Renal pelvis (tissue), 4 donors: Measurements from ENCODE around the gene UGT1A7. TPM values are rescaled to one million over a fixed set of nuclear protein-coding genes. Genes with fewer than 3 reads are reported as not detected.
A peak's percentile ranks its signal among the peaks of the same experiment; 100 is the strongest.
"Not testable (repeated sequence)": the region's sequence is repeated elsewhere in the genome, so short reads cannot be mapped to it uniquely, and the experiment has no call there.

Experiments
- DNase-seq: peaks from one replicate; pipeline ENCODE4 v3.0.0-alpha.2; 2013
- polyA plus RNA-seq, 3 donors: library from polyadenylated mRNA; unstranded; fragments of 120-200 nt; gene quantifications; one replicate each; pipeline ENCODE4 v1.2.1, GENCODE V29; 2013; ENCODE audit not compliant: insufficient read length in 3 of 3

UGT1A7 gene
- polyA plus RNA-seq, 3 donors, result not detected

DNA sequence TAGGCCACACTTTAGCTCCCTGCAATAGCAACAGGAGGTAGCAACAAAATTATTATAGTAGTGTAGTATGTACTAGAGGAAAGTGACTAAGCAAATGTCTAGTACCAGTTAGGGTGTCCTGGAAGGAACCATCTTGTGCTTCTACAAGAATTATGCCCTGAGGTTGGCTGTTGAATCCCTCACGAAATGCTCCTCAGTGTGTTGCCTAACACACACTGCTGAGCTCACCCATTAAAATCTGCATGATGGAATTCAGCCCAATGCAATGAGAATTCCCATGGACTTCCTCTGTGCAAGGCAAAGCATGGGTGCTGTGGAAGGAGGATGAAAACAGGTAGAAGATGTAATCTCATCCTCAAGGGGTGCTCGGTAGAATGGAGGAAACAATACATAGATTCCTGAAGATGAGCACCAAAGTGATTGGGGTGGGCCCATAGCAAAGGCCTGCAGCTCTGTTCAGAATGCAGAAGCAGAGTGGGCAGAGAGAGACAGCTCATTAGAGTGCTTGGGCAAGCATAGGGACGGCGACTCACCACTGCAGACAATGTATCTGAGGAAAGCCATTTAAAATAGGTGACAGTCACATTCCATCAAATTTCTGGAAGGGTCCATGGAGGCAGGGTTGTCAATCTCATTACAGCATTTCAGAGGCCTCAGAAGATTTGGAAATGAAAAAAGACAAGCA is 1.2 kb upstream of the UGT1A7 start:
- no peak for DNase-seq

DNA sequence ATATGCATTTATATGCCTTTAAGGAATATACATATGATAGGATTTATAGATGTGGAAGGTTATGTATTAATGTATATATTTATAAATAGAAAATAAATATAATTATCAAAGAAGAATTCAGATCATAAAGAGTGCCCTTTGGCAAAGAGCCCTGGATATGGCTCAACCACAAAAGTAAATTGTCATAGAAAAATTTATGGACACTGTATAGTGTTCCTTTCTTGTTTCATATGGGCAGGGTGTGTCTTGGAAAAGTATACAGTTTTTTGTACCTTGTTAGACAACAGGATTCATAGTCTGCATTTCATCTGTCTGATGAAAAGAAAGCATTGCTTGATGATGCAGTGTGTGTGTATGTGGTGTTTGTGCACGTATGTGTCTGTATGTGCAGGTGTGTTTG is 2.9 kb downstream of the UGT1A7 start:
- DNase-seq, result no peak

DNA sequence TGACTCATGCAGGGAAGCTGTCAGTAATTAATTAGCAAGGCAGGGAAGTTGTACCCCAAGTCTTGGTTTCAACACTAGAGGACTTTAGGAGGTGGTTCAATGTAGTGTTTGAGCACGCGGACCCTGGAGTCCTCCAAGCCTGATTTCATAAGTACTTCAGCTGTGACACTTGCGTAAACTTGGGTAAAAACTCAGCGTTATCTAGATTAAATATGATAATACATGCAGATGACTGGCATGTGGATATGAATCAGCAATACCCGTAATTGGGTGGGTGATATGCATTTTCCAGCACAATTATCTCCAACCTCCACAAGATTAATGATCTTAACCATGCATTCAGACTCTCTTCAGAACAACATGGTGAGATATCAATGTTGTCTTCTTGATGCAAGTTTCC is 5.2 kb downstream of the UGT1A7 start:
- no peak for DNase-seq

DNA sequence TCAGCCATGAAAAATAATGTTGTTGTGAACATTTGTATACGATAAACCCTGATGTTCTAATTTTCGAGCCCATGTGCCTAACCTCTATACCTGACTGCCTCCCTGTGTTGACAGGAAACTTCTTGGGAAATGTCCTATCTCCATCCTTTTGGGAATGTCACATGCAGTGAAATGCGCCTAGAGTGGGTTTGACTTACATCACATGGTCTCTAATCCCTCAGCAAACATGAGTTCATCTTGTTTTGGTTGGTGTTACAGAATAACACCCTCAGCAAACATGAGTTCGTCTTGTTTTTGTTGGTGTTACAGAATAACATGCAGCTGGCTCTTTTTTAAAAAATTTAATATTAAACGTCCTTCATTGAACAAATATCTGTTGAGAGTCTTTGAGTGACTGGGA is 6.6 kb downstream of the UGT1A7 start:
- no peak for DNase-seq

DNA sequence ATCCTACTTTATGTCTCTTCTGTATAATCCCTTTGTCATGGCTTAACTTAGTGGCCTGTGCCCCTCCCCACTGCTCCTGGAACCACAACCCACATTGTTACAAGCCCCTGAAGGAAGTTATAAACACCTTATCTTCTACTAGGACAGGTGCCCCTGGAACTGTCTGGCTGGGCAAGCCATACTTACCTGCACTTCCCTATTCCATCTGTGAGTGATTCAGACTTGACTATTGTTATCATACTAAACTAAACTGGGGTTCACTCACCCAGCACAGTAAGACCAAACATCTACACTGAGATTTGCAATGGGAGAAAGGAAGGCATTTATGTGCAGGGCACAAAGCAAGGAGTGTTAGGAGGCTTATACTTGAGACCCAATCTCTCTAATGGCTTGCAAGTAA is 7.3 kb downstream of the UGT1A7 start:
- no peak for DNase-seq

DNA sequence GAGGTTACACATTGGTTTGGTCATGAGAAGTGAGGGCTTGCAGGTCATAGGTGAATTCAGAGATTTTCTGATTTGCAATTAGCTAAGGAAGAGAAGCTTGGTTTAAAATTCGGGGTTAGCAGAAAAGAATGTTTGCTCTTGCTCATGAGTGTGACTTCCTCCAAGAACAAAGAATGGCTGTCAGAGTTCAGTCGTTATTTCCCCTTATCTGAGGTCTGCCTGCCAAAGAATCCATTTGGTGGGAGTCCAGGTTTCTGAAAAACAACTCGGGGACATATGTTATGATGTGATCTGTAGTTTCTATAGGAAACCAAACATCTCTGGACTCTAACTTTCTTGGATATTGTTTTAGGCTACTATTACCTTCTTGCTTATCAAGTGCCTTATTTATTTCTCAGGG is 7.8 kb downstream of the UGT1A7 start:
- DNase-seq, result no peak

DNA sequence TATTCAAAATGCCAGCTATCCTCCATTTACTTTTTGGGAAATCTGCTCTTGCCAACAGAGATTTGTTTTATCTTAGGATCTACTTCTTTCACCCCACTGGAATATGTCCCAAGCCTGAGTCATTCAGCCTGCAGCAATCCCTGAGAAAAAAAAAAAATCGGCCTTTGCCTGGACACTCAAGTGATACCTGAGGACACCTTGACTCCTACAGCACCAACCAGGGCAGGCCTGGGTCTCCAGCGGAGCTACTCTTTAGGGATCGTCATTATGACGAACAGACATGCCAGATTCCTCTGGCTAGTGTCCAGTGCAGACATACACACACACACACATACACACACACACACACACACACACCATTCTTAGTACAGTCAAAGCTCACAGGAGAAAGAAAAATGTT is 8.7 kb downstream of the UGT1A7 start:
- DNase-seq, result no peak

DNA sequence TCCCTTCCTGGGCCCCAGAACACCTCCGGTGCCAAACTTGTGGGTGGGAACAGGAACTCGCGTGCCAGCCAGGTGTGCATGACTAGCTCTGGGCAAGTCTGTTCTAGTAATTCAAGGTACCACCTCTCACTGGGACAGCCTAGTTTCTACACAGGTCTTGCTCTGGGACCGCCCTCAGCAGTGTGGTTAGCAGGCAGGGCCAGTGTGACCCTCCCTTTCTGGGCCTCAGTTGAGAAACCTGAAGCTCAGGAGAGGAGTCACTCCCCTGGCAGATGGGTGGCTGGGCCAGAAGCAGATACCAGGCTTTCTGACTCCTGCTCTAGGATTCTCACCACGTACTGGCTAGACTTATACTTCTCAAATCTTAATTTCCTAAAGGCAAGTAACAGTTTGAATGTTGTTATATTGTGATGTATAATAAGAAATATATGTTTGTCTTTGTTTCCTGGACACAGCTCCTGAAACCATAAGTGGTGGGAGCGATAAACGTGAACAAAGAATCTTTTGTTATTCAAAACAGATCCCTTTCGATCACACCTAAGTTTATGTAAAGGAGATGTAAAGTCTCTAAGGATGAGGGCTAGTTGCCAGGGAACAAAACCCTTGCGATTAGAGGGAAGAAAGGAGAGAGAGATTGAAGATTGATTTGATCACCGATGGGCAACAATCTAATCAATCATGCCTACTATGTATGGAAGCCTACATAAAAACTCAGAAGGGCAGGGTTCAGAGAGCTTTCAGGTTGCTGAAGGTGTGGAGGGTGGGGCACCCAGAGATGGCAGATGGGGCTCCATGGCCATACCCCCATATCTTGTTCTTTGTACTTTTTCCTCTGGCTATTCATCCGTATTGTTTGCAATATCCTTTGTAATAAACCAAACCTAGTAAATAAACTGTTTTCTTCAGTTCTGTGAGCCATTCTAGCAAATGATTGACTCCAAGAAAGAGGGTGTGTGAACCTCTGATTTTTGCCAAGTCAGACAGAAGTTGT is 10.0 kb downstream of the UGT1A7 start:
- DNase-seq, result no peak

DNA sequence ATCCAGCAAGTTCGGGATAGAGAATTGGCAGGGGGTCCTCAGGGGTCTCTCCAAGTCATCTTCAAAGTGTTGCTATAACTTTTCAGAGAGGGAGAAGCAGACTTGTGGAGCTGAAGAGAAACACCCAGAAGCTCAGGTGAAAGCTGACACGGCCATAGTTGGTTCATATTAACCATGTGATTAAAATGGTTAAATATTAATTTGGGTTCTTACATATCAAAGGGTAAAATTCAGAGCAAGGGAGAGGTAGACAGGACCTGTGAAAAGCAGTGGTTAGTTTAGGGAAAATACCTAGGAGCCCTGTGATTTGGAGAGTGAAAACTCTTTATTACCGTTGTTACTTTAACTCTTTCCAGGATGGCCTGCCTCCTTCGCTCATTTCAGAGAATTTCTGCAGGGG is 10.9 kb downstream of the UGT1A7 start, which contains the start of gene UGT1A6:
Gene UGT1A6 (plus strand): TSS at position 243 of the 400 bp plus-strand sequence. CDS start 115 bp downstream, at position 358.
- no peak for DNase-seq

DNA sequence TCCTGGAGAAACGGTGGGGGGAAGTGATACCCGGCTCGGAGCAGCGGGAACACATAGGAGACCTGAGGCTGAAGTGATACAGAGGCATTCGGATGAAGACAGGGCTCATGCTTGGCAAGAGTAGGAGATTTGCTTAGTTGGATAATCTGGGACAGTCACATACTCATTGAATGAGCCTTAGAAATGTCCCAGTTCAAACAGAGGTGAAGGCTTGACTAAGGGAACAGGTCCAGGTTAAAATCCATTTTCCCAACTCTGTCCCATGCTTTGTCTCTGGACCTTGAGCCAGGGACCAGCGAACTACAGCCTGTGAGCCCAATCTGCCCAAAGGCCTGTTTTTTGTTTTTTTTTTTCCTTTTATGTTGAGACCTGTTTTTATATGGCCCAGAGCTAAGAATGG is 12.3 kb downstream of the UGT1A7 start:
- no peak for DNase-seq

DNA sequence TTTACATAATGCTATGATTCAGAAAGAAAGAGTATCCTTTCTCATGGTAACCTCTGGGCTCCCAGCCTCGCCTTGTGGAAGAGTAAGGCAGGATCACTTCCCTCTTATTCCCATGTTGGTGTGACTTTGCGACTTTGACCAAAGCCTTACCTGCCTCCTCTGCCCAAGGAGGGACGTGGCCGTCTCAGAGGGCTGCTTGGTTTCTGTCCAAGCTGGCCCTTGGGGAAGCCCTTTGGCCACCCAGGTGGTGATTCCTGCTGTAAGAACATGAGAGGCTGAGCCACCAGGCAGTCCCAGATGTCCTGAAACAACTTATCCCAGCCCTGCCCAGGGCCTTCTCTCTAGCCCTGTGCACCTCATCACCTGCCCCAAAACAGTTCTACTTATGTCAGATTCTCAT is 17.0 kb downstream of the UGT1A7 start:
- DNase-seq, result no peak

DNA sequence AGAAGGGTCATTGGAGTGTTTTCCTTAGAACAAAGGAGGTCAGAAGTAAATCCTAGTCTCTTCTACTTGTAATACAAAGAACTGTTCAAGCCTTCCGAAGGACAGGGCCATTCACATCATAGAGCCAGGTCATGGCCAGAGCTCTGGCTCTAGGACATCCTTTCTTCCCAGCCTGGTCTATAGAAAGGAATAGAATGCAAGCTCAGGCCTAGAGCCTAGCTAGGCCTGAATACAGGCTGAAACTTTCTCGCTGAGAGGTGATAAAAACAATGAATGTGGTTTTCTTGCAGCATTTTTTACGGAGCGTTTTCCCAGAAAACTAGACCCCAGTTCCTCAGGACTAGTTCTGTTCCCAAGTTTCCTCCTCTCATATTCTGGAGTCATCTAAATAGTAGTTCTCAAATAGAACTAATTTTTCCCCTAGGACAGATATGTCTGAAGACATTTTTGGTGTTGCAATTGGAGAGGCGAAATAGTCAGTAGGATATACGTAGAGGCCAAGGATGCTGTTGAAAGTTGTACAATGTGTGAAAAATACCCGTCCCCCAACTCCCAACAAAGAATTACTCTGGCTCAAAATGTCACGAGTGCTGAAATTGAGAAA is 17.8 kb downstream of the UGT1A7 start:
- DNase-seq, result no peak

DNA sequence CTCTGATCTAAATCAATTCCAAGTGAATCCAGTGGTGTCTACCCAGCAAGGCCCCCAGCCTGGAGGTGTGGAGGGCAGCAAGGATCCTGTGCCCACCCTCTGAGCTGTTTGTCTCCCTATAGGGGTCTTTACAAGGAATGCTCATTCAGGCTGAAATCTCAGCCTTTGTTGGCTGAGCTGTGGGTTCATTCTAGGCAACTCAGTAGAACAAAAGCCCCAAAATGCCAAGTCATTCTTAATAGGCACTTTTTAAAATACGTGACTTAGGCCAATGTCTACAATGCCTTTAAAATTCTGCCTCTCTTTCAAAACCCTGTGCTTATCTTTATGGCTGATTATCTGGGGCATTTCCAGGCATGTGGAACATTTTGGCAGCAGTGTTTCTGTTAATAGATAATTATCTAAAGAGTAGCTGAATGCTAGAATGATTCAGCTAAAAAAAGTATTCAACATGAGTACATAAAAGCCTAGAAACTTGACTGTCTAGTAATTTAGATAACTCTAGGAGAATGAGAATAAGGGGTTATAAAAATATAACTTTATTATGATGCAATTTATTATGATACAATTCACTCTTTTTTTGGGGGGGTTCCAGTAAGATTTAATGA is 18.4 kb downstream of the UGT1A7 start:
- DNase-seq, result peak; percentile 15

DNA sequence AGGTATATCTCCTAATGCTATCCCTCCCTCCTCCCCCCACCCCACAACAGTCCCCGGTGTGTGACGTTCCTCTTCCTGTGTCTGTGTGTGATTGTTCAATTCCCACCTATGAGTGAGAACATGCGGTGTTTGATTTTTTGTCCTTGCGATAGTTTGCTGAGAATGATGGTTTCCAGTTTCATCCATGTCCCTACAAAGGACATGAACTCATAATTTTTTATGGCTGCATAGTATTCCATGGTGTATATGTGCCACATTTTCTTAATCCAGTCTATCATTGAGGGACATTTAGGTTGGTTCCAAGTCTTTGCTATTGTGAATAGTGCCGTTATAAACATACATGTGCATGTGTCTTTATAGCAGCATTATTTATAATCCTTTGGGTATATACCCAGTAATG is 19.1 kb downstream of the UGT1A7 start:
- not testable (repeated sequence) for DNase-seq

DNA sequence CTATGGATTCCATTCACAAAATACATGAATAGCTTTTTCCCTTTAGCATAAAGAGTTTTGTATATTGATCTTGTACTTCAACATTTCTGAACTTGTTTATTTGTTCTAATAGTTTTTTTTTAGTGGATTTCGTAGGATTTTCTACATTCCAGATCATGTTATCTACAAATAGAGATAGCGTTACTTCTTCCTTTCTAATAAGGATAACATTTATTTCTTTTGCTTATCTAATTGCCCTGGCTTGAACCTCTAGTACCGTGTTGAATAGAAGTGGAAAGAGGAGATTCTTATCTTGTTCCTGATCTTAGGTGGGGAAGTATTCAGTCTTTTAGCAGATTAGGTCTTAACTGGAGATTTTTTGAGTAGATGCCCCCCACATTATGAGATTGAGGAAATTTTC is 20.5 kb downstream of the UGT1A7 start:
- no peak for DNase-seq

DNA sequence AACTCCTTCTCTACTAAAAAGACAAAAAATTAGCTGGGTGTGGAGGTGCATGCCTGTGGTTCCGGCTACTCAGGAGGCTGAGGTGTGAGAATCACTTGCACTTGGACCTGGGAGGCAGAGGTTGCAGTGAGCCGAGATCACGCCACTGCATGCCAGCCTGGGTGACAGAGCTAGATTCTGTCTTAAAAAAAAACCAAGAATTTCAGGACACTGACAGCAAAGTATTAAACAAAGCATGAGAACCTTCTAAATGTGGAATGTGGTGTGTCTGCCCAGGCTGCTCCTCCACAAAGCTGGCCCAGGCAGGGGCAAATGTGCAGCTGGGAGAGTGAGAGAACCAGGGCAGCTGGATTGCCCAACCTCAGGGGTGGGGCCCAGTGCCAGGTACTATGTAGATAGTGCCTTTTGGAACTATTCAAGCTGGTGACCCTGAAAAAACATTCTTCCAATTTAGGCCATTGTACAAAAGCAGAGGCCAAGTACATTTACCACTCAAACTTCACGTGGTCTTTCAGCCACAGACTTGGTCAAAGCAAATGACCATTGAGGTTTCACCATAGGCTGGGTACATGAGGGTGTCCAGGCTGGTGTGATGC is 24.3 kb downstream of the UGT1A7 start:
- no peak for DNase-seq

DNA sequence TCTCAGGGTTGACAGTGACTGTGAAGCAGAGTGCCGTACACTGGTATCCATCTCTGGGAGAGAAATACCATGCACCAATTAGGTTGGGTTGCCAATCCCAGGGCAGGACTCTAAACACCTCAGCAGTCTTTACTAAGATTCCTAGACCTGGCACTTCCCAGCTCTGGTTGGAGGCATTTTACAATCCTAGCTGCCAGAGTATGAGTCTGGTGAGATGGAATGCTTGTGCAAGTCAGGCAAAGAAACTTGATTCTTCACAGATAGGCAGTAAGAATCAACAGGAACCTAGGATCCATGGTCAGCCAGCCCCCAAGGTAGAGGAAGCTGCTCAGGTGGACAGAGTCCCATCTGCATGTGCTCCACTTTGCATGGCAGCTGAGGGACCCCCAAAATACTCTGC is 25.0 kb downstream of the UGT1A7 start:
- no peak for DNase-seq

DNA sequence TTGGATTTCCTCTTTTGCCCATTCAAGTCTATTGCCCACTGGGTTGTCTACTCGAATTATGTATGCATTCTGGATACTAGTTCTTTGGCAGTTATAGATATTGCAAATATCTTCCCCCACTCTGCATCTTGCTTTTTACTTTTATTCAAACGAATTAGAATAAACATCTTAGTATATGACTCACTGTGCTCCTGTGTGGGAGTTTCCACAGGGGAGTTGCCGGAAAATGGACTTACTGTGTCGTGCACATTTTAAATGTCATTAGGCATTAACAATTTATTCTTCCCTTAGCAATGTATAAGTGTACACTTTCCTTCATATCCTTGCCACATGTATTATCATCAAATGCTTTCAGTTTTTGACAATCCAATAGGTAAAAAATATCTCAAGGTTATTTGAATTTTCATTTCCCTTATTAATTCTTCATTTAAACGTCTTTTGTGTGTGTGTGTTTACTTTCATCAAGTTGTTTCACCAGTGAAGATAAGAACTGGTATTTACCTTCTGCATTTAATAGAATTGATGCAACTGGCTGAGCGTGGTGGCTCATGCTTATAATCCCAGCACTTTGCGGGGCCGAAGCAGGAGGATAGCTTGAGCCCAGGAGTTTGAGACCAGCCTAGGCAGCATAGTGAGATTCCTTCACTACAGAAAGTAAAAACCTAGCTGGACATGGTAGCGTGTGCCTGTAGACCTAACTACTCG is 26.4 kb downstream of the UGT1A7 start:
- no peak for DNase-seq

DNA sequence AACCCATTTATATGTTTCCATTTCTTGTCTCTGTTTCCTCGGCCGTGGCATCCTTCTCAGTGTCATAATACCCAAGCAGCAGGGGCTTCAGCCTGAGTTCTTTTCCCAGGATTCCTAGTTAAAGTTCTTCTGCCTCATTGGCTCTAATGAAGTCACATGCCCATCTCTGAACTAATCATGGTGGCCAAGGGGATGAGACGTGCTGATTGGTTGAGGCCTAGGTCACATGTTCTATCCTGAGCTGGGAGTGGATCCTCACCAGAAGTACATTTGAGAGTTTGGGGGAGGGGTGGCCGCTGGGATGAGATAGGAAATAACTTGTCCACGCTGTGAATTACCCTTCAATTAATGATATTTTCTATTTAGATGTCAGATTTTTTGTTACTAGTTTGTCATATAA is 27.2 kb downstream of the UGT1A7 start:
- no peak for DNase-seq

DNA sequence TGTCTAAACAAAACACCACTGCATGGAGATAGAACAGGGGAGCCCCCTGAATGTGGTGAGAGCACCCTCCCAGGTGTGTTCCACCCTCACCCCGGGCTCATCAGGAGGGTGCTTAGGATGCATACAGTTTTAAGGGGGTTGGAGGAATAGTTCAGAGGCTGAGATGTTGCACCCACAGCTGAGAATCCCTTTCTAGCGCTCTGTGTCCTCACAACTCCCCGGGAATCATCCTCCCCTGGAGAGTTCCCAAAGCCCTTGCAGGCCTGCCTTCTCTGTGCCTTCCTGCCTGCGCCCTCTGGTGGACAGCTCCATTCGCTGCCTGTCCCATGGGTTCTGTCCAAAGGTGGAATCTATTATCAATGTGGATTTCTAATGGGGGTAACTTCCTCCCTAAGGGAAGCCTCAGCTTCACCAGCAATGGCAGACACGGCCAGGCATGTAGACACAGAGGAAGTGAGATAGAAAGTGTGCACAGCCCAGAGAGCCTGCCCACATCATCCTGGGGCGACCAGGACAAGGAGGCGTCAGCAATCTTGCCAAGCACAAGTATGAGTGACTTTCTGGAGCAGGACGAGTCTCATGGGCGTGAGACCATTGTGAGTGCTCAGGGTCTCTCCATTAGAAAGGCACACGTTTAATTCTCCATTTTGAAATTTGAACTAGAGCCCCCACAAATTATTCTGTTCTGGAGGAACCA is 29.8 kb downstream of the UGT1A7 start:
- peak; percentile 64 for DNase-seq
